ENCODE measurements around the gene AGER. TPM values are rescaled to one million over a fixed set of nuclear protein-coding genes. Genes with fewer than 3 reads are reported as not detected.

The AGER gene
- total and polyA plus RNA-seq, 2 donors (not counting 3 experiments of a cell fraction or from before 2014, with no cell fraction given), result 5.1 to 18.5 TPM

DNA sequence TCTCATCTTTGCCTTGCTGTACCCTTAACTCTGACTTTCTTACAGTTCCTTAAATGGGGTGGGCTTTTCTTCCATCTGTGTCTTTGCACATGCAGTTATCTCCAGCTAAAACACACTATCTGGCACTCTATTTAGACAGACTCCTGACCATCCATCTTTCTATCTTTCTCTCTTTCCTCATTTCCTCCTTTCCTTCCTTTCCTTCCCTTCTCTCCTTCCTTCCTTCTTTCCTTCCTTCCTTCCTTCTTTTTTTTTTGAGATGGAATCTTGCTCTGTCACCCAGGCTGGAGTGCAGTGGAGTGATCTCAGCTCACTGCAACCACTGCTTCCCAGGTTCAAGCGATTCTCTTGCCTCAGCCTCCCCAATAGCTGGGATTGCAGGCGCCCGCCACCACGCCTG is 31.6 kb upstream of the AGER start:
- no peak overlapping the region for H3K4me2 ChIP-seq (ENCODE audit: insufficient read depth, low read length)
- no peak overlapping the region for H3K9ac ChIP-seq (replicated peaks; ENCODE audit: extremely low read depth, insufficient read depth, low read length)
- no peaks in the 10 kb centered on the region for H3K4me1 ChIP-seq (ENCODE audit: control insufficient read depth, extremely low read depth, insufficient read depth, low read length)
- H3K27me3 ChIP-seq (ENCODE audit: control insufficient read depth in 2 of 2, insufficient read depth in 2 of 2, low read length in 2 of 2), result no peaks in the 10 kb centered on the region
- no peak overlapping the region for H2AFZ ChIP-seq (ENCODE audit: low read depth, low read length)
- H4K20me1 ChIP-seq (replicated peaks; ENCODE audit: control insufficient read depth, extremely low read depth, insufficient read depth, low read length), result no peaks in the 10 kb centered on the region
- CTCF ChIA-PET, result no interaction called here
- no peak for DNase-seq (ENCODE audit: low read depth, low spot score)
- no TSS peak for BruUV-seq (replicated peaks)
- TF ChIP-seq, protein P1, sequence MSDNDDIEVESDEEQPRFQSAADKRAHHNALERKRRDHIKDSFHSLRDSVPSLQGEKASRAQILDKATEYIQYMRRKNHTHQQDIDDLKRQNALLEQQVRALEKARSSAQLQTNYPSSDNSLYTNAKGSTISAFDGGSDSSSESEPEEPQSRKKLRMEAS (IDR thresholded peaks at IDR 0.05; ENCODE audit: insufficient read depth, insufficient read length), result no peak
- TF ChIP-seq, protein P2, sequence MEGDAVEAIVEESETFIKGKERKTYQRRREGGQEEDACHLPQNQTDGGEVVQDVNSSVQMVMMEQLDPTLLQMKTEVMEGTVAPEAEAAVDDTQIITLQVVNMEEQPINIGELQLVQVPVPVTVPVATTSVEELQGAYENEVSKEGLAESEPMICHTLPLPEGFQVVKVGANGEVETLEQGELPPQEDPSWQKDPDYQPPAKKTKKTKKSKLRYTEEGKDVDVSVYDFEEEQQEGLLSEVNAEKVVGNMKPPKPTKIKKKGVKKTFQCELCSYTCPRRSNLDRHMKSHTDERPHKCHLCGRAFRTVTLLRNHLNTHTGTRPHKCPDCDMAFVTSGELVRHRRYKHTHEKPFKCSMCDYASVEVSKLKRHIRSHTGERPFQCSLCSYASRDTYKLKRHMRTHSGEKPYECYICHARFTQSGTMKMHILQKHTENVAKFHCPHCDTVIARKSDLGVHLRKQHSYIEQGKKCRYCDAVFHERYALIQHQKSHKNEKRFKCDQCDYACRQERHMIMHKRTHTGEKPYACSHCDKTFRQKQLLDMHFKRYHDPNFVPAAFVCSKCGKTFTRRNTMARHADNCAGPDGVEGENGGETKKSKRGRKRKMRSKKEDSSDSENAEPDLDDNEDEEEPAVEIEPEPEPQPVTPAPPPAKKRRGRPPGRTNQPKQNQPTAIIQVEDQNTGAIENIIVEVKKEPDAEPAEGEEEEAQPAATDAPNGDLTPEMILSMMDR (IDR thresholded peaks at IDR 0.05; ENCODE audit: extremely low read depth in 1 of 2, insufficient read depth in 1 of 2, low read depth in 1 of 2, low read length in 2 of 2), result no peak
- no peak for TF ChIP-seq POLR2A (IDR thresholded peaks at IDR 0.05; ENCODE audit: low read depth, low read length)
- no peak for TF ChIP-seq GATA2 (IDR thresholded peaks at IDR 0.05; ENCODE audit: insufficient read depth, insufficient read length, low read depth, low read length)
- no peak for TF ChIP-seq POLR2AphosphoS5 (IDR thresholded peaks at IDR 0.05; ENCODE audit: insufficient read depth, low read depth, low read length)
- TF ChIP-seq MYC (IDR thresholded peaks at IDR 0.05; ENCODE audit: low read depth, low read length), result no peak
- TF ChIP-seq FOS (IDR thresholded peaks at IDR 0.05; ENCODE audit: borderline replicate concordance, insufficient read depth, low read length), result no peak
- TF ChIP-seq EZH2 (IDR thresholded peaks at IDR 0.05; ENCODE audit: borderline replicate concordance, low read depth, low read length, severe bottlenecking), result no peak
- TF ChIP-seq JUN (IDR thresholded peaks at IDR 0.05; ENCODE audit: borderline replicate concordance, insufficient read depth, insufficient read length, low read depth), result no peak
- dilution Hi-C loops (cut with MboI; ENCODE audit: extremely low pct_ligation_motif_present, low sequenced_read_pairs), result no loop called here
- no peak overlapping the region for H3K4me3 ChIP-seq (replicated peaks in 1 of 3; ENCODE audit: insufficient read depth in 1 of 3, low read depth in 1 of 3, low read length in 3 of 3)
- intact Hi-C loops (cut with micrococcal nuclease), result no loop called here
- H3K36me3 ChIP-seq (ENCODE audit: control insufficient read depth in 2 of 2, extremely low read depth in 1 of 2, insufficient read depth in 2 of 2, low read length in 2 of 2), result peaks cover 11 to 21% of the 10 kb centered on the region in 2 experiments
- no peaks in the 10 kb centered on the region for H3K9me3 ChIP-seq (replicated peaks; ENCODE audit: control insufficient read depth, insufficient read depth, low read length)
- FAIRE-seq, result no peak
- H3K79me2 ChIP-seq (ENCODE audit: control insufficient read depth, insufficient read depth, low read length), result no peaks in the 10 kb centered on the region
- POLR2A ChIA-PET, result no interaction called here
- H3K27ac ChIP-seq (ENCODE audit: insufficient read depth, low read depth, low read length), result no peak overlapping the region
- H3K9me1 ChIP-seq (replicated peaks; ENCODE audit: control insufficient read depth, extremely low read depth, insufficient read depth, low read length), result no peaks in the 10 kb centered on the region

Data from endothelial cell of umbilical vein (primary cell).